HL-60 (cell line): Measurements from ENCODE around the gene P2RX1.

ENCODE experiments used
- DNase-seq, 2 experiments: peaks; one replicate each; pipeline ENCODE4 v3.0.0-alpha.2; 2010 to 2020; ENCODE audit warnings: low read depth in 1 of 2, low spot score in 1 of 2
- H3K27ac ChIP-seq: fragments of 250-450 bp; sonication (Bioruptor Pico); replicated peaks from 2 replicates; pipeline ENCODE4 v1.5.1; 2020; ENCODE audit warnings: mild to moderate bottlenecking, moderate library complexity
- H3K27me3 ChIP-seq: fragments of 250-450 bp; sonication (Bioruptor Pico); 2 replicates; pipeline ENCODE4 v1.5.1; 2021; ENCODE audit warnings: mild to moderate bottlenecking, moderate library complexity; ENCODE audit not compliant: insufficient read depth, poor library complexity, severe bottlenecking
- H3K4me3 ChIP-seq: replicated peaks from 2 replicates; pipeline ENCODE4 v1.5.1; 2011; ENCODE audit warnings: mild to moderate bottlenecking, control low read depth, low read length; ENCODE audit not compliant: insufficient read depth
- CTCF ChIP-seq: IDR thresholded peaks from one replicate; pipeline ENCODE4 v1.5.1; 2011; ENCODE audit warnings: low read length, control low read depth, inconsistent platforms; ENCODE audit not compliant: insufficient read depth
- GABPA ChIP-seq: IDR thresholded peaks from 2 replicates; pipeline ENCODE4 v1.6.1; 2012; ENCODE audit warnings: low read depth
- POLR2AphosphoS5 ChIP-seq: IDR thresholded peaks from 2 replicates; pipeline ENCODE4 v1.6.1; 2012; ENCODE audit warnings: low read depth
- REST ChIP-seq: IDR thresholded peaks from 2 replicates; pipeline ENCODE4 v1.6.1; 2012; ENCODE audit warnings: low read depth; ENCODE audit not compliant: insufficient replicate concordance
- SPI1 ChIP-seq: IDR thresholded peaks from 2 replicates; pipeline ENCODE4 v1.6.1; 2012; ENCODE audit warnings: low read depth, mild to moderate bottlenecking, borderline replicate concordance

The P2RX1 gene

GRCh38 chr17:3922765-3923164 is 6.5 kb upstream of the P2RX1 start:
- H3K27me3 ChIP-seq = no peaks in the 10 kb centered on the region
- H3K27ac ChIP-seq = no peak overlapping the region
- TF ChIP-seq SPI1 (no peak), POLR2AphosphoS5 (peak; percentile 21; the same call in 1 of the 2 replicates), CTCF (no peak), REST (no peak)

GRCh38 chr17:3921502-3922319 is 5.4 kb upstream of the P2RX1 start:
- Histone ChIP-seq H3K27me3 (no peaks in the 10 kb centered on the region), H3K4me3 (no peak overlapping the region), H3K27ac (no peak overlapping the region)
- no peak for TF ChIP-seq SPI1
- TF ChIP-seq CTCF = no peak
- no peak for TF ChIP-seq REST
- no peak for TF ChIP-seq POLR2AphosphoS5
- no peak for TF ChIP-seq GABPA
- DNase-seq = no peak

More at GRCh38 chr17:3922765-3923164, 6.5 kb upstream of the P2RX1 start:
- H3K4me3 ChIP-seq = no peak overlapping the region
- DNase-seq = no peak

- TF ChIP-seq GABPA (no peak), REST (no peak), CTCF (no peak), SPI1 (no peak), POLR2AphosphoS5 (no peak)
- H3K27ac ChIP-seq = no peak overlapping the region
- H3K4me3 ChIP-seq = no peak overlapping the region
- peak in 1 of 2 experiments; percentile 62 for DNase-seq
- no peaks in the 10 kb centered on the region for H3K27me3 ChIP-seq
These were observed 4.7 kb upstream of the P2RX1 start for GRCh38 chr17:3921006-3921405.
